ENCODE results near the gene CDK14.

The CDK14 gene

GRCh38 chr7:91127325-91127724 lies 531.2 kb downstream of the CDK14 start:
- H3K27ac ChIP-seq, result no peak overlapping the region
- H3K9ac ChIP-seq (ENCODE audit: insufficient read length), result no peak overlapping the region
- H3K36me3 ChIP-seq (ENCODE audit: insufficient read depth, low read length), result peaks cover 18% of the 10 kb centered on the region
- H3K9me3 ChIP-seq (ENCODE audit: low read depth, low read length), result no peaks in the 10 kb centered on the region
- TF ChIP-seq FOXP2 (optimal IDR thresholded peaks at IDR 0.05; ENCODE audit: control extremely low read depth, extremely low read length, insufficient read depth) (no peak), POLR2AphosphoS5 (IDR thresholded peaks at IDR 0.05; ENCODE audit: borderline replicate concordance, low read depth, low read length) (no peak), EZH2 (IDR thresholded peaks at IDR 0.05) (no peak)
- H3K4me3 ChIP-seq, result no peak overlapping the region
- DNase-seq (ENCODE audit: low read depth, low spot score), result no peak

GRCh38 chr7:91127959-91128358 lies 531.8 kb downstream of the CDK14 start:
- Histone ChIP-seq H3K27ac (no peak overlapping the region), H3K9me3 (ENCODE audit: low read depth, low read length) (no peaks in the 10 kb centered on the region), H3K9ac (ENCODE audit: insufficient read length) (no peak overlapping the region), H3K4me3 (no peak overlapping the region), H3K36me3 (ENCODE audit: insufficient read depth, low read length) (peaks cover 14% of the 10 kb centered on the region)
- no peak for DNase-seq (ENCODE audit: low read depth, low spot score)
- no peak for TF ChIP-seq EZH2 (IDR thresholded peaks at IDR 0.05)
- no peak for TF ChIP-seq POLR2AphosphoS5 (IDR thresholded peaks at IDR 0.05; ENCODE audit: borderline replicate concordance, low read depth, low read length)
- no peak for TF ChIP-seq FOXP2 (optimal IDR thresholded peaks at IDR 0.05; ENCODE audit: control extremely low read depth, extremely low read length, insufficient read depth)

GRCh38 chr7:91128683-91129348 lies 532.7 kb downstream of the CDK14 start:
- DNase-seq (ENCODE audit: low read depth, low spot score), result no peak
- TF ChIP-seq EZH2 (IDR thresholded peaks at IDR 0.05) (no peak), POLR2AphosphoS5 (IDR thresholded peaks at IDR 0.05; ENCODE audit: borderline replicate concordance, low read depth, low read length) (no peak), FOXP2 (optimal IDR thresholded peaks at IDR 0.05; ENCODE audit: control extremely low read depth, extremely low read length, insufficient read depth) (no peak)
- Histone ChIP-seq H3K9me3 (ENCODE audit: low read depth, low read length) (no peaks in the 10 kb centered on the region), H3K4me3 (no peak overlapping the region), H3K36me3 (ENCODE audit: insufficient read depth, low read length) (peaks cover 10% of the 10 kb centered on the region), H3K9ac (ENCODE audit: insufficient read length) (no peak overlapping the region), H3K27ac (no peak overlapping the region)

GRCh38 chr7:91135300-91135699 lies 539.2 kb downstream of the CDK14 start:
- no peak for DNase-seq (ENCODE audit: low read depth, low spot score)
- H3K9me3 ChIP-seq (ENCODE audit: low read depth, low read length), result no peaks in the 10 kb centered on the region
- no peak overlapping the region for H3K9ac ChIP-seq (ENCODE audit: insufficient read length)
- no peak overlapping the region for H3K27ac ChIP-seq
- no peak overlapping the region for H3K4me3 ChIP-seq
- TF ChIP-seq EZH2 (IDR thresholded peaks at IDR 0.05) (no peak), FOXP2 (optimal IDR thresholded peaks at IDR 0.05; ENCODE audit: control extremely low read depth, extremely low read length, insufficient read depth) (no peak), POLR2AphosphoS5 (IDR thresholded peaks at IDR 0.05; ENCODE audit: borderline replicate concordance, low read depth, low read length) (no peak)
- H3K36me3 ChIP-seq (ENCODE audit: insufficient read depth, low read length), result peaks cover 9% of the 10 kb centered on the region

GRCh38 chr7:91135703-91136430 lies 539.7 kb downstream of the CDK14 start:
- DNase-seq (ENCODE audit: low read depth, low spot score), result no peak
- TF ChIP-seq FOXP2 (optimal IDR thresholded peaks at IDR 0.05; ENCODE audit: control extremely low read depth, extremely low read length, insufficient read depth), result no peak
- TF ChIP-seq EZH2 (IDR thresholded peaks at IDR 0.05), result no peak
- H3K9ac ChIP-seq (ENCODE audit: insufficient read length), result no peak overlapping the region
- H3K36me3 ChIP-seq (ENCODE audit: insufficient read depth, low read length), result peaks cover 5% of the 10 kb centered on the region
- no peak overlapping the region for H3K27ac ChIP-seq
- H3K4me3 ChIP-seq, result no peak overlapping the region
- H3K9me3 ChIP-seq (ENCODE audit: low read depth, low read length), result no peaks in the 10 kb centered on the region

- Histone ChIP-seq H3K9ac (ENCODE audit: insufficient read length) (no peak overlapping the region), H3K9me3 (ENCODE audit: low read depth, low read length) (no peaks in the 10 kb centered on the region), H3K27ac (no peak overlapping the region), H3K36me3 (ENCODE audit: insufficient read depth, low read length) (no peaks in the 10 kb centered on the region), H3K4me3 (no peak overlapping the region)
- no peak for TF ChIP-seq POLR2AphosphoS5 (IDR thresholded peaks at IDR 0.05; ENCODE audit: borderline replicate concordance, low read depth, low read length)
- no peak for TF ChIP-seq EZH2 (IDR thresholded peaks at IDR 0.05)
- no peak for TF ChIP-seq FOXP2 (optimal IDR thresholded peaks at IDR 0.05; ENCODE audit: control extremely low read depth, extremely low read length, insufficient read depth)
- no peak for DNase-seq (ENCODE audit: low read depth, low spot score)
Observed at GRCh38 chr7:91137153-91137787, 541.1 kb downstream of the CDK14 start.

- TF ChIP-seq POLR2AphosphoS5 (IDR thresholded peaks at IDR 0.05; ENCODE audit: borderline replicate concordance, low read depth, low read length) (no peak), FOXP2 (optimal IDR thresholded peaks at IDR 0.05; ENCODE audit: control extremely low read depth, extremely low read length, insufficient read depth) (no peak), EZH2 (IDR thresholded peaks at IDR 0.05) (no peak)
- Histone ChIP-seq H3K36me3 (ENCODE audit: insufficient read depth, low read length) (no peaks in the 10 kb centered on the region), H3K9me3 (ENCODE audit: low read depth, low read length) (no peaks in the 10 kb centered on the region), H3K4me3 (no peak overlapping the region), H3K9ac (ENCODE audit: insufficient read length) (no peak overlapping the region), H3K27ac (no peak overlapping the region; the same call in 1 of the 2 replicates)
- DNase-seq (ENCODE audit: low read depth, low spot score), result no peak
Observed at GRCh38 chr7:91137788-91138368, 541.8 kb downstream of the CDK14 start.

- DNase-seq (ENCODE audit: low read depth, low spot score), result no peak
- Histone ChIP-seq H3K27ac (no peak overlapping the region), H3K36me3 (ENCODE audit: insufficient read depth, low read length) (no peaks in the 10 kb centered on the region), H3K4me3 (no peak overlapping the region), H3K9ac (ENCODE audit: insufficient read length) (no peak overlapping the region), H3K9me3 (ENCODE audit: low read depth, low read length) (no peaks in the 10 kb centered on the region)
- TF ChIP-seq EZH2 (IDR thresholded peaks at IDR 0.05) (no peak), FOXP2 (optimal IDR thresholded peaks at IDR 0.05; ENCODE audit: control extremely low read depth, extremely low read length, insufficient read depth) (no peak), POLR2AphosphoS5 (IDR thresholded peaks at IDR 0.05; ENCODE audit: borderline replicate concordance, low read depth, low read length) (no peak)
Observed at GRCh38 chr7:91140286-91140685, 544.2 kb downstream of the CDK14 start.

Data from SK-N-MC (cell line).